Gastroesophageal sphincter (tissue), 4 donors: ENCODE data around the gene RMND1. TPM values are rescaled to one million over a fixed set of nuclear protein-coding genes. Genes with fewer than 3 reads are reported as not detected.

ENCODE experiments used
- ATAC-seq: fragments of 150-250 bp; one replicate; pipeline ENCODE4 v1.9.1; 2016; ENCODE audit warnings: mild to moderate bottlenecking, moderate library complexity
- H3K27ac ChIP-seq, 4 donors: fragments of 200-600 bp; sonication (generic) in 3 of 4; 1 replicate in 3 of 4; 2 replicates in 1 of 4; pipeline ENCODE4 v1.5.1; 2016 to 2019
- H3K27me3 ChIP-seq: fragments of 200-600 bp; sonication (generic); one replicate; pipeline ENCODE4 v1.5.1; 2019
- H3K36me3 ChIP-seq, 2 donors: fragments of 200-600 bp; sonication (generic); one replicate each; pipeline ENCODE4 v1.5.1; 2019; ENCODE audit warnings: control low read depth in 1 of 2
- H3K4me1 ChIP-seq, 3 donors: fragments of 200-600 bp; sonication (generic); 1 replicate in 2 of 3; 2 replicates in 1 of 3; pipeline ENCODE4 v1.5.1; 2016 to 2019; ENCODE audit warnings: control low read depth in 2 of 3
- H3K4me3 ChIP-seq, 2 donors: fragments of 200-600 bp; sonication (generic); one replicate each; pipeline ENCODE4 v1.5.1; 2019; ENCODE audit warnings: mild to moderate bottlenecking in 1 of 2, moderate library complexity in 1 of 2
- H3K9me3 ChIP-seq, 3 donors: fragments of 200-600 bp; sonication (generic); one replicate each; pipeline ENCODE4 v1.5.1; 2017 to 2019; ENCODE audit warnings: control low read depth in 2 of 3
- EP300 ChIP-seq: sonication (generic); formaldehyde crosslinking; IDR thresholded peaks from one replicate; pipeline ENCODE4 v1.6.1; 2017; ENCODE audit warnings: antibody characterized with exemption, mild to moderate bottlenecking
- POLR2A ChIP-seq, 2 donors: fragments of 450-650 bp; IDR thresholded peaks; one replicate each; pipeline ENCODE4 v1.6.1; 2017; ENCODE audit warnings: antibody characterized with exemption in 2 of 2, mild to moderate bottlenecking in 2 of 2, moderate library complexity in 1 of 2
- POLR2AphosphoS5 ChIP-seq: sonication (generic); formaldehyde crosslinking; IDR thresholded peaks from one replicate; pipeline ENCODE4 v1.6.1; 2017; ENCODE audit warnings: antibody characterized with exemption
- WGBS, 2 donors: methylation state at CpG; one replicate each; pipeline ENCODE4 v1.1.5; 2018; ENCODE audit warnings: low coverage in 1 of 2; 5-methylcytosine and 5-hydroxymethylcytosine counted together
- total RNA-seq, 4 donors: library from RNA; depleted of rRNA; stranded (reverse); fragments of >200 nt; gene quantifications; one replicate each; pipeline ENCODE4 v1.1.0, GENCODE V29; 2016
- TF ChIP-seq, protein P1 (sequence below), 4 experiments: fragments of 200-600 bp in 2 of 4; fragments of 450-650 bp in 2 of 4; sonication (generic) in 1 of 4; IDR thresholded peaks; one replicate each; pipeline ENCODE4 v1.5.1; 2017 to 2019; ENCODE audit warnings: antibody characterized with exemption in 4 of 4, mild to moderate bottlenecking in 2 of 4, moderate library complexity in 2 of 4

Gene RMND1
- total RNA-seq, result 10 to 100 TPM; 13.2 to 17.8 (median 14.1) TPM

GRCh38 chr6:151451950-151452749 lies at the start of gene RMND1:
TSS of gene RMND1 (minus strand) at chr6:151452126. CDS start at chr6:151445811, 6,315 bp downstream.
- TF ChIP-seq POLR2A (IDR thresholded peaks at IDR 0.05) (peak; percentile 46 to 55), POLR2AphosphoS5 (peak; percentile 67), EP300 (no peak)
- TF ChIP-seq, protein P1, sequence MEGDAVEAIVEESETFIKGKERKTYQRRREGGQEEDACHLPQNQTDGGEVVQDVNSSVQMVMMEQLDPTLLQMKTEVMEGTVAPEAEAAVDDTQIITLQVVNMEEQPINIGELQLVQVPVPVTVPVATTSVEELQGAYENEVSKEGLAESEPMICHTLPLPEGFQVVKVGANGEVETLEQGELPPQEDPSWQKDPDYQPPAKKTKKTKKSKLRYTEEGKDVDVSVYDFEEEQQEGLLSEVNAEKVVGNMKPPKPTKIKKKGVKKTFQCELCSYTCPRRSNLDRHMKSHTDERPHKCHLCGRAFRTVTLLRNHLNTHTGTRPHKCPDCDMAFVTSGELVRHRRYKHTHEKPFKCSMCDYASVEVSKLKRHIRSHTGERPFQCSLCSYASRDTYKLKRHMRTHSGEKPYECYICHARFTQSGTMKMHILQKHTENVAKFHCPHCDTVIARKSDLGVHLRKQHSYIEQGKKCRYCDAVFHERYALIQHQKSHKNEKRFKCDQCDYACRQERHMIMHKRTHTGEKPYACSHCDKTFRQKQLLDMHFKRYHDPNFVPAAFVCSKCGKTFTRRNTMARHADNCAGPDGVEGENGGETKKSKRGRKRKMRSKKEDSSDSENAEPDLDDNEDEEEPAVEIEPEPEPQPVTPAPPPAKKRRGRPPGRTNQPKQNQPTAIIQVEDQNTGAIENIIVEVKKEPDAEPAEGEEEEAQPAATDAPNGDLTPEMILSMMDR (IDR thresholded peaks at IDR 0.05), result no peak
- H3K36me3 ChIP-seq, result no peaks in the 10 kb centered on the region
- ATAC-seq, result peak; percentile 99
- H3K4me1 ChIP-seq, result peaks cover 10 to 28% (median 10%) of the 10 kb centered on the region in 3 donors
- H3K4me3 ChIP-seq, result peak within 1 kb of the TSS; percentile 93 to 99
- H3K27ac ChIP-seq, result peak within 1 kb of the TSS; percentile 89 to 98 (median 95)
- 0% methylated on average over 6 to 10 of the region's 74 CpGs for WGBS, 2 donors
- no peaks in the 10 kb centered on the region for H3K27me3 ChIP-seq
- H3K9me3 ChIP-seq, result no peaks in the 10 kb centered on the region

GRCh38 chr6:151499551-151499950 lies 47.6 kb upstream of the RMND1 start:
- Histone ChIP-seq H3K4me3 (no peak overlapping the region), H3K27ac (no peak overlapping the region), H3K36me3 (no peaks in the 10 kb centered on the region), H3K27me3 (peaks cover 16% of the 10 kb centered on the region), H3K4me1 (peaks cover 0 to 8% (median 3%) of the 10 kb centered on the region in 3 donors), H3K9me3 (no peaks in the 10 kb centered on the region)
- TF ChIP-seq, protein P1 (IDR thresholded peaks at IDR 0.05), result no peak
- no peak for TF ChIP-seq EP300
- TF ChIP-seq POLR2A (IDR thresholded peaks at IDR 0.05), result no peak
- no peak for TF ChIP-seq POLR2AphosphoS5
- WGBS, 2 donors, result 46 to 74% methylated on average over 3 to 4 of the region's 5 CpGs
- ATAC-seq, result no peak

DNA sequence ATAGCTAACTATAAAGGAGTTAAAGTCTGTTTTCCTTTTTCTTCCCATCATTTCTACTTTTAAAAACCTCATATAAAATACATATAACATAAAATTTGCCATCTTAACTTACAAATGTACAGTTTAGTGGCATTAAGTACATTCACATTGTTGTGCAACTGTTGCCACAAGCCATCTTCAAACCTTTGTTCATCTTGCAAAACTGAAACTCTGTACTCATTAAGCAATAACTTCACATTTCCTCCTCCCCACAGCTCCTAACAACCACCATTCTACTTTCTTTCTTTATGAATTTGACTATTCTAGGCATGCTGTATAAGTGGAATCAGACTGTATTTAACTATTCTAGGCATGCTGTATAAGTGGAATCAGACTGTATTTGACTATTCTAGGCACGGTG lies 46.4 kb upstream of the RMND1 start:
- no peak for ATAC-seq
- Histone ChIP-seq H3K27me3 (peaks cover 27% of the 10 kb centered on the region), H3K4me3 (no peak overlapping the region), H3K9me3 (no peaks in the 10 kb centered on the region), H3K27ac (no peak overlapping the region), H3K4me1 (peaks cover 0 to 20% (median 13%) of the 10 kb centered on the region in 3 donors), H3K36me3 (no peaks in the 10 kb centered on the region)
- TF ChIP-seq POLR2A (IDR thresholded peaks at IDR 0.05) (no peak), EP300 (no peak), POLR2AphosphoS5 (no peak)
- TF ChIP-seq, protein P1 (IDR thresholded peaks at IDR 0.05), result no peak
- 89 to 100% methylated on average over 1 of the region's 1 CpG for WGBS, 2 donors

- Histone ChIP-seq H3K4me1 (peaks cover 0 to 22% (median 13%) of the 10 kb centered on the region in 3 donors), H3K9me3 (no peaks in the 10 kb centered on the region), H3K27me3 (peaks cover 30% of the 10 kb centered on the region), H3K36me3 (no peaks in the 10 kb centered on the region), H3K27ac (no peak overlapping the region), H3K4me3 (no peak overlapping the region)
- no peak for TF ChIP-seq POLR2A (IDR thresholded peaks at IDR 0.05)
- TF ChIP-seq, protein P1 (IDR thresholded peaks at IDR 0.05), result no peak
- TF ChIP-seq POLR2AphosphoS5, result no peak
- TF ChIP-seq EP300, result no peak
- ATAC-seq, result no peak
Measured at GRCh38 chr6:151497905-151498304, 46.0 kb upstream of the RMND1 start.

DNA sequence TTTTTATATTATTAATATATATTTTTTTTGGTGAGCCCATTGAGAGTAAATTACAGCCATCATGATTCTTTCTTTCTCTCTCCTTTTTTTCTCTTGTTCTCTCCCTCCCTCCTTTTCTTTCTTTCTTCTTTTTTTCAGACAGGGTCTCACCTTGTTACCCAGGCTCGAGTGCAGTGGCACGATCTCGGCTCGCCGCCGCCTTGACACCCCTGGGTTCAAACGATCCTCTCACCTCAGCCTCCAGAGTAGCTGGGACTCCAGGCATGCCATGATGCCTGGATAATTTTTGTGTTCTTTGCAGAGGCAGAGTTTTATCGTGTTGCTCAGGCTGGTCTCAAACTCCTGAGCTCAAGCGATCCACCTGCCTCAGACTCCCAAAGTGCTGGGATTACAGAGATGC lies 43.5 kb upstream of the RMND1 start:
- Histone ChIP-seq H3K27ac (no peak overlapping the region), H3K4me1 (peaks cover 0 to 22% (median 13%) of the 10 kb centered on the region in 3 donors), H3K36me3 (no peaks in the 10 kb centered on the region), H3K27me3 (peaks cover 49% of the 10 kb centered on the region), H3K4me3 (no peak overlapping the region), H3K9me3 (no peaks in the 10 kb centered on the region)
- TF ChIP-seq EP300 (no peak), POLR2AphosphoS5 (no peak), POLR2A (IDR thresholded peaks at IDR 0.05) (no peak)
- TF ChIP-seq, protein P1 (IDR thresholded peaks at IDR 0.05), result no peak
- ATAC-seq, result no peak
- WGBS, 2 donors, result 80 to 93% methylated on average over 5 to 9 of the region's 9 CpGs
